H1 (cell line): Measurements from ENCODE around the gene TTC22. TPM values are rescaled to one million over a fixed set of nuclear protein-coding genes. Genes with fewer than 3 reads are reported as not detected.

Experiments
- CTCF ChIA-PET: fragments of 300-600 bp; sonication (Branson Sonifier 250); formaldehyde crosslinking; loops from one replicate; lab custom pipeline; 2021; ENCODE audit not compliant: partially characterized antibody; lab: Charles Lee
- POLR2A ChIA-PET: fragments of 300-600 bp; sonication (Branson Sonifier 250); formaldehyde crosslinking; loops from one replicate; lab custom pipeline; 2021; ENCODE audit warnings: inconsistent platforms; ENCODE audit not compliant: partially characterized antibody; lab: Charles Lee
- DNase-seq, 2 experiments: peaks; one replicate each; pipeline versions ENCODE4 v3.0.0 to v3.0.0-alpha.2; 2010 to 2022; ENCODE audit warnings: low spot score in 2 of 2, low read depth in 1 of 2, mixed read lengths in 1 of 2
- FAIRE-seq: peaks from 2 replicates; lab custom pipeline; 2011; peaks lifted over from hg19 to GRCh38; lab: Jason Lieb, UNC
- H2AFZ ChIP-seq: 2 replicates; pipeline ENCODE4 v1.8.1; 2012; ENCODE audit warnings: low read length, inconsistent platforms
- H2AK5ac ChIP-seq: 2 replicates; pipeline ENCODE4 v1.6.1; 2013; ENCODE audit warnings: low read depth, low read length
- H2BK120ac ChIP-seq: replicated peaks from 2 replicates; pipeline ENCODE3; 2013; ENCODE audit warnings: low read depth, low read length, inconsistent platforms
- H2BK12ac ChIP-seq: 2 replicates; pipeline ENCODE4 v1.6.1; 2013; ENCODE audit warnings: low read depth, low read length
- H2BK15ac ChIP-seq: 2 replicates; pipeline ENCODE4 v1.6.1; 2013; ENCODE audit warnings: low read length
- H2BK20ac ChIP-seq: 2 replicates; pipeline ENCODE4 v1.6.1; 2013; ENCODE audit warnings: low read length
- H2BK5ac ChIP-seq: 2 replicates; pipeline ENCODE4 v1.6.1; 2013; ENCODE audit warnings: low read depth, low read length
- H3K14ac ChIP-seq: 2 replicates; pipeline ENCODE4 v1.6.1; 2013; ENCODE audit warnings: inconsistent platforms; ENCODE audit not compliant: insufficient read length
- H3K18ac ChIP-seq: 2 replicates; pipeline ENCODE4 v1.6.1; 2013; ENCODE audit warnings: low read length; ENCODE audit errors: extremely low read depth
- H3K23ac ChIP-seq: 2 replicates; pipeline ENCODE4 v1.6.1; 2013; ENCODE audit warnings: inconsistent platforms; ENCODE audit not compliant: insufficient read length
- H3K23me2 ChIP-seq: 2 replicates; pipeline ENCODE4 v1.6.1; 2013; ENCODE audit warnings: low read depth, low read length
- H3K27ac ChIP-seq: 2 replicates; pipeline ENCODE4 v1.6.1; 2011; ENCODE audit warnings: low read depth, low read length, inconsistent platforms
- H3K27me3 ChIP-seq, 4 experiments: replicated peaks in 1 of 4; 1 replicate in 1 of 4; 2 replicates in 3 of 4; pipeline versions ENCODE4 v1.6.1 to v1.8.1; 2011 to 2013; ENCODE audit warnings: low read length in 3 of 4, mild to moderate bottlenecking in 3 of 4, inconsistent platforms in 2 of 4, mixed read lengths in 2 of 4, moderate library complexity in 1 of 4; ENCODE audit not compliant: control insufficient read depth in 3 of 4, insufficient read depth in 3 of 4; ENCODE audit errors: extremely low read depth in 1 of 4
- H3K36me3 ChIP-seq, 4 experiments: 2 replicates each; pipeline versions ENCODE4 v1.6.1 to v1.8.1; 2011 to 2013; ENCODE audit warnings: mild to moderate bottlenecking in 4 of 4, low read length in 3 of 4, moderate library complexity in 2 of 4, control low read depth in 1 of 4, inconsistent platforms in 1 of 4; ENCODE audit not compliant: insufficient read depth in 4 of 4, control insufficient read depth in 2 of 4
- H3K4ac ChIP-seq: replicated peaks from 2 replicates; pipeline ENCODE3; 2013; ENCODE audit warnings: low read length, low read depth, mixed read lengths, inconsistent platforms; ENCODE audit not compliant: insufficient read length
- H3K4me1 ChIP-seq, 4 experiments: replicated peaks in 1 of 4; 1 replicate in 1 of 4; 2 replicates in 3 of 4; pipeline versions ENCODE4 v1.6.1 to v1.8.1; 2011 to 2013; ENCODE audit warnings: low read length in 3 of 4, inconsistent platforms in 2 of 4, mixed read lengths in 1 of 4; ENCODE audit not compliant: insufficient read depth in 4 of 4, control insufficient read depth in 3 of 4
- H3K4me2 ChIP-seq, 2 experiments: 2 replicates each; pipeline versions ENCODE4 v1.6.1 to v1.8.1; 2011 to 2013; ENCODE audit warnings: low read depth in 2 of 2, low read length in 2 of 2, control low read depth in 1 of 2, inconsistent platforms in 1 of 2, mild to moderate bottlenecking in 1 of 2; ENCODE audit not compliant: insufficient read depth in 1 of 2
- H3K4me3 ChIP-seq, 4 experiments: fragments of 200-600, 300-600 bp in 1 of 4; sonication (generic), shearing (Covaris generic), sonication (Bioruptor Twin) in 1 of 4; 2 replicates each; pipeline versions ENCODE4 v1.5.1 to v1.8.1; 2011 to 2016; ENCODE audit warnings: low read length in 4 of 4, low read depth in 3 of 4, control low read depth in 2 of 4, inconsistent platforms in 2 of 4, mild to moderate bottlenecking in 2 of 4, mixed read lengths in 1 of 4, moderate library complexity in 1 of 4; ENCODE audit not compliant: insufficient read depth in 2 of 4; ENCODE audit errors: extremely low read depth in 1 of 4
- H3K56ac ChIP-seq: replicated peaks from 2 replicates; pipeline ENCODE3; 2013; ENCODE audit warnings: low read depth, mild to moderate bottlenecking, mixed read lengths, low read length, inconsistent platforms; ENCODE audit not compliant: insufficient read length
- H3K79me1 ChIP-seq: 2 replicates; pipeline ENCODE4 v1.6.1; 2013; ENCODE audit warnings: low read depth, low read length, control low read depth
- H3K79me2 ChIP-seq, 2 experiments: 2 replicates each; pipeline versions ENCODE4 v1.6.1 to v1.8.1; 2012 to 2013; ENCODE audit warnings: low read length in 2 of 2, mild to moderate bottlenecking in 2 of 2, inconsistent platforms in 1 of 2; ENCODE audit not compliant: insufficient read depth in 2 of 2, control insufficient read depth in 1 of 2
- H3K9ac ChIP-seq, 4 experiments: replicated peaks in 1 of 4; 1 replicate in 1 of 4; 2 replicates in 3 of 4; pipeline versions ENCODE4 v1.6.1 to v1.8.1; 2011 to 2013; ENCODE audit warnings: low read depth in 3 of 4, low read length in 3 of 4, control low read depth in 2 of 4, mild to moderate bottlenecking in 2 of 4, moderate library complexity in 2 of 4, inconsistent platforms in 1 of 4; ENCODE audit errors: extremely low read depth in 1 of 4
- H3K9me3 ChIP-seq, 2 experiments: 2 replicates each; pipeline versions ENCODE4 v1.6.1 to v1.8.1; 2012 to 2013; ENCODE audit warnings: mild to moderate bottlenecking in 2 of 2, moderate library complexity in 2 of 2, control low read depth in 1 of 2, inconsistent platforms in 1 of 2, low read depth in 1 of 2, low read length in 1 of 2, mixed read lengths in 1 of 2; ENCODE audit not compliant: insufficient read depth in 2 of 2
- H4K20me1 ChIP-seq, 2 experiments: replicated peaks in 1 of 2; 2 replicates each; pipeline versions ENCODE3 to v1.8.1; 2011 to 2013; ENCODE audit warnings: inconsistent platforms in 2 of 2, low read length in 2 of 2, mild to moderate bottlenecking in 1 of 2; ENCODE audit not compliant: insufficient read depth in 2 of 2, control insufficient read depth in 1 of 2
- H4K5ac ChIP-seq: 2 replicates; pipeline ENCODE4 v1.6.1; 2013; ENCODE audit warnings: low read length, low read depth, mixed read lengths, inconsistent platforms; ENCODE audit not compliant: insufficient read length
- H4K8ac ChIP-seq: 2 replicates; pipeline ENCODE4 v1.8.0; 2013; ENCODE audit warnings: mild to moderate bottlenecking, moderate library complexity, low read length, inconsistent platforms; ENCODE audit not compliant: insufficient read depth; ENCODE audit errors: extremely low read depth
- H4K91ac ChIP-seq: replicated peaks from 2 replicates; pipeline ENCODE3; 2013; ENCODE audit warnings: low read length, mixed read lengths, inconsistent platforms; ENCODE audit not compliant: insufficient read length
- BACH1 ChIP-seq: IDR thresholded peaks from 2 replicates; pipeline ENCODE4 v1.6.1; 2012; ENCODE audit warnings: low read length, improper control_type of control experiment
- BRCA1 ChIP-seq: IDR thresholded peaks from 2 replicates; pipeline ENCODE4 v1.6.1; 2012; ENCODE audit warnings: low read depth, low read length, improper control_type of control experiment
- KDM4A ChIP-seq: IDR thresholded peaks from one replicate; pipeline ENCODE4 v1.7.1; 2012; ENCODE audit warnings: low read depth, mild to moderate bottlenecking, moderate library complexity, low read length, inconsistent platforms; ENCODE audit not compliant: severe bottlenecking
- TBP ChIP-seq: IDR thresholded peaks from 2 replicates; pipeline ENCODE4 v1.6.1; 2011; ENCODE audit warnings: low read depth, low read length, improper control_type of control experiment
- WGBS, 2 experiments: shearing (Covaris generic) in 1 of 2; methylation state at CpG; one replicate each; pipeline versions ENCODE4 v1.1.6 to v1.1.7; 2013 to 2015; ENCODE audit warnings: low lambda C conversion rate in 2 of 2, mixed read lengths in 2 of 2, inconsistent platforms in 1 of 2, low coverage in 1 of 2, missing lambda C conversion rate in 1 of 2; ENCODE audit not compliant: insufficient replicate concordance in 2 of 2, insufficient coverage in 1 of 2, insufficient read length in 1 of 2; ENCODE audit errors: extremely low coverage in 1 of 2, missing lambda C conversion rate in 1 of 2; 5-methylcytosine and 5-hydroxymethylcytosine counted together
- polyA plus RNA-seq, 7 experiments: library from polyadenylated mRNA; depleted of rRNA in 3 of 7; stranded (reverse) in 5 of 7; unstranded in 2 of 7; fragments of >200 nt in 5 of 7; fragments of 200-250 nt in 2 of 7; gene quantifications; 1 replicate in 5 of 7; 2 replicates in 1 of 7; 4 replicates in 1 of 7; pipeline versions ENCODE4 v1.2.1 to v1.2.3, GENCODE V29; 2011 to 2013; ENCODE audit warnings: missing spikeins in 2 of 7, mixed read lengths in 2 of 7
- total RNA-seq: library from RNA; stranded (reverse); fragmentation: NEBNext Ultra II Directional; extraction: Animal tissue kit (Norgen Biotek cat#: 25700); gene quantifications from 2 replicates; pipeline ENCODE4 v1.2.1, GENCODE V29; 2021
- TF ChIP-seq, protein P1 (sequence below): IDR thresholded peaks from 2 replicates; pipeline ENCODE4 v1.6.1; 2012; ENCODE audit warnings: inconsistent platforms

TTC22 gene
- total and polyA plus RNA-seq, 2 of the 8 experiments (the other 6 are each of a cell fraction or from before 2014, with no cell fraction given): 1.00 to 1.6 TPM

DNA sequence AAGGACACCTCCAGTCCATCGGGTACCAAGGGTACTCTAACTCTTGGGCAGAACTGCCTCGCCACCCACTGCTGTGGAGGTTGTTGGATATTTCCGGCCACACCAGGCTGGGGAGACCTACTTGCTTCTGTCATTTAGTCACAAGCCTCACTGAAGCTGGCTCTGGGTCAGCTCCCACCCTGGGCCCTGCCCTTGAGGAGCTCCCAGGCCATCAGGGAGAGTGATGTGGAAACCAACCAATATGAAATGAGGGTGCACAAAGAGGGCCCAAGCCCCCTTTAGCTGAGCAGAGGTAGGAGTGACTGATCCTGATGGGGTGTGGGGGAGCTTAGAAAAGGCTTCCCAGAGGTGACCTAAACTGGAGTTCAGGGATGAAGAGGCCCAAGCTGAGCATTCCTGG, 56.4 kb downstream of the TTC22 start:
- Histone ChIP-seq H4K5ac (no peak overlapping the region), H3K9ac (no peak overlapping the region), H3K79me2 (no peaks in the 10 kb centered on the region), H3K36me3 (peaks cover 6 to 16% (median 16%) of the 10 kb centered on the region in 4 experiments; a peak in 7 of 8 replicates), H2BK5ac (no peak overlapping the region), H3K4me3 (no peak overlapping the region), H3K23me2 (no peaks in the 10 kb centered on the region), H2AK5ac (no peak overlapping the region), H4K20me1 (peaks cover 0 to 9% of the 10 kb centered on the region in 2 experiments), H2BK15ac (no peak overlapping the region), H2AFZ (no peak overlapping the region), H3K79me1 (no peaks in the 10 kb centered on the region), H2BK20ac (no peak overlapping the region), H3K4me1 (no peaks in the 10 kb centered on the region), H3K14ac (no peak overlapping the region), H3K27me3 (no peaks in the 10 kb centered on the region), H3K23ac (no peak overlapping the region), H3K18ac (no peak overlapping the region), H3K56ac (no peak overlapping the region), H3K4me2 (no peak overlapping the region), H4K91ac (no peak overlapping the region), H4K8ac (no peak overlapping the region), H3K27ac (no peak overlapping the region), H2BK120ac (no peak overlapping the region), H2BK12ac (no peak overlapping the region), H3K4ac (no peak overlapping the region), H3K9me3 (no peaks in the 10 kb centered on the region)
- POLR2A ChIA-PET: interaction anchor here (0.8 to 1.5 kb wide), 2 partner anchors 11 to 30 kb away, joined by 3 to 7 read pairs; no protein-coding TSS in a partner anchor
- 79% methylated on average over 3 of the region's 3 CpGs; no CpG with 5 or more reads in 1 of the 2 experiments for WGBS, 2 experiments
- TF ChIP-seq, protein P1, sequence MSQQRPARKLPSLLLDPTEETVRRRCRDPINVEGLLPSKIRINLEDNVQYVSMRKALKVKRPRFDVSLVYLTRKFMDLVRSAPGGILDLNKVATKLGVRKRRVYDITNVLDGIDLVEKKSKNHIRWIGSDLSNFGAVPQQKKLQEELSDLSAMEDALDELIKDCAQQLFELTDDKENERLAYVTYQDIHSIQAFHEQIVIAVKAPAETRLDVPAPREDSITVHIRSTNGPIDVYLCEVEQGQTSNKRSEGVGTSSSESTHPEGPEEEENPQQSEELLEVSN: no peak
- TF ChIP-seq TBP: no peak
- TF ChIP-seq BRCA1: no peak
- TF ChIP-seq BACH1: no peak
- no peak for TF ChIP-seq KDM4A
- CTCF ChIA-PET: interaction anchor here (0.6 to 2.3 kb wide), 8 partner anchors 10 to 56 kb away, joined by 3 to 19 read pairs (median 4); partner anchors contain the start of gene TTC4
- DNase-seq: no peak
- no peak for FAIRE-seq
